ENCODE results near the gene WNK2.

Gene WNK2

GRCh38 chr9:93161786-93162562 lies 22.0 kb upstream of the WNK2 start:
- no peak for DNase-seq (ENCODE audit: low read depth in 1 of 2, low spot score in 1 of 2)

GRCh38 chr9:93164085-93164484 lies 19.9 kb upstream of the WNK2 start:
- DNase-seq (ENCODE audit: low read depth in 1 of 2, low spot score in 1 of 2): no peak

GRCh38 chr9:93166699-93167098 lies 17.2 kb upstream of the WNK2 start:
- DNase-seq (ENCODE audit: low read depth in 1 of 2, low spot score in 1 of 2): no peak

- DNase-seq (ENCODE audit: low read depth in 1 of 2, low spot score in 1 of 2): no peak
Observed at GRCh38 chr9:93167185-93167584, 16.8 kb upstream of the WNK2 start.

GRCh38 chr9:93167838-93168237 lies 16.1 kb upstream of the WNK2 start:
- no peak for DNase-seq (ENCODE audit: low read depth in 1 of 2, low spot score in 1 of 2)

GRCh38 chr9:93168581-93168980 lies 15.4 kb upstream of the WNK2 start:
- no peak for DNase-seq (ENCODE audit: low read depth in 1 of 2, low spot score in 1 of 2)

- no peak for DNase-seq (ENCODE audit: low read depth in 1 of 2, low spot score in 1 of 2)
Observed at GRCh38 chr9:93169444-93169843, 14.5 kb upstream of the WNK2 start.

GRCh38 chr9:93170571-93170970 lies 13.4 kb upstream of the WNK2 start:
- no peak for DNase-seq (ENCODE audit: low read depth in 1 of 2, low spot score in 1 of 2)

- DNase-seq (ENCODE audit: low read depth in 1 of 2, low spot score in 1 of 2): no peak
Observed at GRCh38 chr9:93171261-93171990, 12.5 kb upstream of the WNK2 start.

GRCh38 chr9:93172666-93173364 lies 11.1 kb upstream of the WNK2 start:
- no peak for DNase-seq (ENCODE audit: low read depth in 1 of 2, low spot score in 1 of 2)

- DNase-seq (ENCODE audit: low read depth in 1 of 2, low spot score in 1 of 2): no peak
Observed at GRCh38 chr9:93173365-93174051, 10.4 kb upstream of the WNK2 start.

GRCh38 chr9:93174976-93175375 lies 9.0 kb upstream of the WNK2 start:
- no peak for DNase-seq (ENCODE audit: low read depth in 1 of 2, low spot score in 1 of 2)

GRCh38 chr9:93177676-93178075 lies 6.3 kb upstream of the WNK2 start:
- DNase-seq (ENCODE audit: low read depth in 1 of 2, low spot score in 1 of 2): no peak

- DNase-seq (ENCODE audit: low read depth in 1 of 2, low spot score in 1 of 2): no peak
Observed at GRCh38 chr9:93178851-93179786, 4.8 kb upstream of the WNK2 start.

GRCh38 chr9:93180938-93181337 lies 3.0 kb upstream of the WNK2 start:
- no peak for DNase-seq (ENCODE audit: low read depth in 1 of 2, low spot score in 1 of 2)

- no peak for DNase-seq (ENCODE audit: low read depth in 1 of 2, low spot score in 1 of 2)
Observed at GRCh38 chr9:93181672-93182435, 2.1 kb upstream of the WNK2 start.

GRCh38 chr9:93182572-93182971 lies 1.4 kb upstream of the WNK2 start:
- no peak for DNase-seq (ENCODE audit: low read depth in 1 of 2, low spot score in 1 of 2)

GRCh38 chr9:93183131-93183662 lies 742 bp upstream of the WNK2 start:
- no peak for DNase-seq (ENCODE audit: low read depth in 1 of 2, low spot score in 1 of 2)

All from activated T-helper 1 cell treated with anti-CD3 and anti-CD28 coated beads, Interleukin-2, amount 50 U/mL, for 16 hours (primary cell).